Measurements from ENCODE around the gene BTBD7.

The BTBD7 gene

DNA sequence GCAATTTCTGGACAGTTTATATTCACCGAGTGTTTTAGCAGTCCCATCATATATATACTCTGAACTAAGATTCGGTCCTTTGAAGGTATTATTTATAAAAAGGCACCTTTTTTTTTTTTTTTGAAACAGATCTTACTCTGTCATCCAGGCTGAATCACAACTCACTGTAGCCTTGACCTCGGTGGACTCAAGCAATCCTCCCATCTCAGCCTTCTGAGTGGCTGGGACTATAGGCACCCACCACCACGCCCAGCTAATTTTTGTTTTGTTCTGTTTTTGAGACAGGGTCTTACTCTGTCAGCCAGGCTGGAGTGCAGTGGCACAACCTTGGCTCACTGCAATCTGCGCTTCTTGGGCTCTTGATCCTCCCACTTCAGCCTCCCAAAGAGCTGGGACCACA, 52.1 kb downstream of the BTBD7 start:
- Histone ChIP-seq H3K27ac (ENCODE audit: low read depth in 2 of 2, low read length in 2 of 2) (no peak overlapping the region), H3K9ac (ENCODE audit: low read depth in 1 of 2, low read length in 2 of 2) (no peak overlapping the region), H3K27me3 (ENCODE audit: control insufficient read depth in 2 of 2, insufficient read depth in 2 of 2, low read length in 2 of 2) (no peaks in the 10 kb centered on the region), H3K4me3 (ENCODE audit: low read length in 2 of 2) (no peak overlapping the region), H3K4me1 (ENCODE audit: control insufficient read depth in 2 of 2, insufficient read depth in 2 of 2, low read length in 2 of 2) (no peaks in the 10 kb centered on the region), H3K9me3 (ENCODE audit: control insufficient read depth in 2 of 2, low read length in 2 of 2) (no peaks in the 10 kb centered on the region), H3K36me3 (ENCODE audit: control insufficient read depth in 2 of 2, insufficient read depth in 2 of 2, low read length in 2 of 2) (peaks cover 0 to 5% of the 10 kb centered on the region in 2 donors)

DNA sequence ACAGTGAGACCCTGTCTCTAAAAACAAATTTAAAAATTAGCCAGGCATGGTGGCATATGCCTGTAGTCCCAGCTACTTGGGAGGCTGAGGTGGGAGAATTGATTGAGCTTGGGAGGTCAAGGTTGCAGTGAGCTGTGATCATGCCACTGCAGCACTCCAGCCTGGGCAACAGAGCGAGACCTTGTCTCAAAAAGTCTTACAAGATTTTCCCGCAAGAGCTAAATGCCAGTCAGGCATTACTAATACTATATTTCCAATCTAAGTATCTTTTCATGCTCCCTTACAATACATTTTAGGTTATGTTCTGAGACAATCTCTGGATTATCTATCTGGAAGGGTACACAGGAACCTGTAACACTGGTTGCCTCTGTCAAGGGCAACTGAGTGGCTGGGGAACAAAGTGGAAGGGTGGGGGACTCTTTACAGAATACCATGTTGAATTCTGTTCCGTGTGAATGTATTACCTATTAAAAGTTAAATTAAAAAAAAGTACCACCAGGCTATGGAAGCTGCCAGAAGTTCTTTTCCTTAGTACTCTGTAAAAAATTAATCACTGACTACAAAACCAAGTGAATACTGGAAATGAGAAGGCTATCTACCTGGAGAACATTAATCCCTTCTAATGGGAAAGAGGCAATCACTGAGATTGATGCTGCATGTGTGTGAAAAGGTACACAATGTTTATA, 56.7 kb downstream of the BTBD7 start:
- Histone ChIP-seq H3K9ac (ENCODE audit: low read depth in 1 of 2, low read length in 2 of 2) (no peak overlapping the region), H3K27me3 (ENCODE audit: control insufficient read depth in 2 of 2, insufficient read depth in 2 of 2, low read length in 2 of 2) (no peaks in the 10 kb centered on the region), H3K36me3 (ENCODE audit: control insufficient read depth in 2 of 2, insufficient read depth in 2 of 2, low read length in 2 of 2) (peaks cover 0 to 3% of the 10 kb centered on the region in 2 donors), H3K4me3 (ENCODE audit: low read length in 2 of 2) (no peak overlapping the region), H3K4me1 (ENCODE audit: control insufficient read depth in 2 of 2, insufficient read depth in 2 of 2, low read length in 2 of 2) (no peaks in the 10 kb centered on the region), H3K9me3 (ENCODE audit: control insufficient read depth in 2 of 2, low read length in 2 of 2) (no peaks in the 10 kb centered on the region), H3K27ac (ENCODE audit: low read depth in 2 of 2, low read length in 2 of 2) (no peak overlapping the region)

DNA sequence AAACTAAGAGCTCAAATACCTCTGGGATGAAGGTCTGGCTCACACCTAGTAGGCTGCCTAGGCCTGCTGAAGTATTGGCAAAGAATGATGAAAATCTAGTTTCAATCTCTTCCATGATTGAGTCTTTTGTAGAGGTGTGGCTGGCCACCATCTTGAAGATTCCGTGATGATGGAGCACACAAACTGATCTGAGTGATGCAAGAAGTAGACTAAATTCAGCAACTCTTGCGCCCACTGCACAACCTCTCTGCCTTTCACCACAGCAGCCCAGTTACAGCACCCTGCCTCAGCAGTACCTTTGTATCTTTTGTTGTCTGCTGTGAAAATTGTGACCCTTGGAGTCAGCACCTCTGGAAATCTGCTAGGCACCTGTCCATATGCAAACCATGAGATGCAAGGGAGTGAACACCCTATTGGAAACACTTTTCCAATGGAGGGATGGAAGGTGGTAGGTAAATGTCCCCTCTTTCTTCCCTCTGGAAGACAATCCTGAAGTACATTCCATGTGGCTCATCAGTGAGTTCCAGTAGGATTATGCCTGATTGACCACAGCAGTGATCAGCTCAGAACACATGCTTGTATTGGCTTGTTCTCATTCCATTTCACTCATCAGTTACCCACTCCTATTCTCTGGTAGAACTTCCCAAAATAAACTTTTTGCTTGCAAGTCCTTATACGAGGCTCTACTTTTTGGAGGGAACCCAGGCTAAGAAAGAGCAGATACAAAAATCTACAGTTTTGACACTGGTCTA, 58.6 kb downstream of the BTBD7 start:
- H3K4me1 ChIP-seq (ENCODE audit: control insufficient read depth in 2 of 2, insufficient read depth in 2 of 2, low read length in 2 of 2), result no peaks in the 10 kb centered on the region
- no peak overlapping the region for H3K9ac ChIP-seq (ENCODE audit: low read depth in 1 of 2, low read length in 2 of 2)
- H3K9me3 ChIP-seq (ENCODE audit: control insufficient read depth in 2 of 2, low read length in 2 of 2), result no peaks in the 10 kb centered on the region
- H3K4me3 ChIP-seq (ENCODE audit: low read length in 2 of 2), result no peak overlapping the region
- no peaks in the 10 kb centered on the region for H3K27me3 ChIP-seq (ENCODE audit: control insufficient read depth in 2 of 2, insufficient read depth in 2 of 2, low read length in 2 of 2)
- H3K36me3 ChIP-seq (ENCODE audit: control insufficient read depth in 2 of 2, insufficient read depth in 2 of 2, low read length in 2 of 2), result peaks cover 0 to 3% of the 10 kb centered on the region in 2 donors
- no peak overlapping the region for H3K27ac ChIP-seq (ENCODE audit: low read depth in 2 of 2, low read length in 2 of 2)

DNA sequence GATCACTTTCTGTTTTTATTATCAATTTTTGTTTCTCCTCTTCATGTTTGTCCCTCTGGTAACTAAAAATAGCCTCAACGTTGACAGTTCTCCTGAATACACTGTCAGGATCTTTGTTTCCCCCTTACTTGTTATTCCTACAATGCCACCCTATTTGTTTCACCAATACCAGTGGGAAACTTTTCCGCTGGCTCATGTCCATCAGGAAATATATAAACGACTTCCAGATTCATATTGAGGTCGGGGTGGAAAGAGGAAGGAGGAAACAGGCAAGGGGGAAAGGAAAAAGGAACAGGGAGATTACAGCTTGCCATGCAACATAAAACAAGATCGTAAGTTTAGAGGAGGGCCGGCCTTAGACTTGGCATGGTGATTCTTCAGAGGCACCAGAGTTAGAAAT, 61.7 kb downstream of the BTBD7 start:
- H3K4me3 ChIP-seq (ENCODE audit: low read length in 2 of 2), result no peak overlapping the region
- H3K9me3 ChIP-seq (ENCODE audit: control insufficient read depth in 2 of 2, low read length in 2 of 2), result no peaks in the 10 kb centered on the region
- peaks cover 0 to 5% of the 10 kb centered on the region in 2 donors for H3K36me3 ChIP-seq (ENCODE audit: control insufficient read depth in 2 of 2, insufficient read depth in 2 of 2, low read length in 2 of 2)
- no peak overlapping the region for H3K27ac ChIP-seq (ENCODE audit: low read depth in 2 of 2, low read length in 2 of 2)
- H3K9ac ChIP-seq (ENCODE audit: low read depth in 1 of 2, low read length in 2 of 2), result no peak overlapping the region
- H3K27me3 ChIP-seq (ENCODE audit: control insufficient read depth in 2 of 2, insufficient read depth in 2 of 2, low read length in 2 of 2), result no peaks in the 10 kb centered on the region
- no peaks in the 10 kb centered on the region for H3K4me1 ChIP-seq (ENCODE audit: control insufficient read depth in 2 of 2, insufficient read depth in 2 of 2, low read length in 2 of 2)

DNA sequence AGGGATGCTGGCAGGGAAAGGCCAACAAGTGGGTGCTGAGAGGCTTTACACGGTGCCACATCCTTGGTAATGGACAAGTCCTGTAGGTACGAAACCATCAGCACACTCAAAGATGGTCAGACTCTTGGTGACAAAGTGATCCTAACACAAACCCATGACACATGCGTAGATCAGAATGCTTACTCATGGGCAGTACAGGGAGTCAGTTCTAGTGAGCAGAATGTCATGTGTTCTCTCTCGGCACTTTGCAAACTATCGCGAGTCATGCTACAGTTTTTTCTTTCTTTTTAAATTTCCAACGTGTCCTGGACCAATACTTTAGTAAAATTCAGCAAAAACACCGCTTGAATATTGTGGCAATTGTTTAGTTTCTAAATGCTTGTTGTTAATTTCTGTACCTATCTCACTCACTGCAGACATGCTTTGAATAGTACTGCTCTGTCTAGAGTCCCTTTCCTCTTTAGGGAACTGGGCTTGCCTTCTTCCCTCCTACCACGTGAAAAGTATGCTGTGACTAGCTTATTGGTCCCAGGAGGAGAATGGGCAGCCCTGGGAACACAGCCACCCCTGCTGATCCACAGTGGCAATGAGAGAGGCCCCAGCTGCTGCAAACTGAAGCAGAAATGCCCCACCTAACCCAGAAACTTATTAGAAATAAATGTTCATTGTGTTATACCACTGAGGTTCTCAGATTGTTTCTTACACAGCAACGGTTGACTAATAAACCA, 63.3 kb downstream of the BTBD7 start:
- H3K36me3 ChIP-seq (ENCODE audit: control insufficient read depth in 2 of 2, insufficient read depth in 2 of 2, low read length in 2 of 2), result peaks cover 0 to 7% of the 10 kb centered on the region in 2 donors
- H3K4me1 ChIP-seq (ENCODE audit: control insufficient read depth in 2 of 2, insufficient read depth in 2 of 2, low read length in 2 of 2), result no peaks in the 10 kb centered on the region
- H3K9me3 ChIP-seq (ENCODE audit: control insufficient read depth in 2 of 2, low read length in 2 of 2), result no peaks in the 10 kb centered on the region
- no peak overlapping the region for H3K4me3 ChIP-seq (ENCODE audit: low read length in 2 of 2)
- no peak overlapping the region for H3K9ac ChIP-seq (ENCODE audit: low read depth in 1 of 2, low read length in 2 of 2)
- no peak overlapping the region for H3K27ac ChIP-seq (ENCODE audit: low read depth in 2 of 2, low read length in 2 of 2)
- no peaks in the 10 kb centered on the region for H3K27me3 ChIP-seq (ENCODE audit: control insufficient read depth in 2 of 2, insufficient read depth in 2 of 2, low read length in 2 of 2)

DNA sequence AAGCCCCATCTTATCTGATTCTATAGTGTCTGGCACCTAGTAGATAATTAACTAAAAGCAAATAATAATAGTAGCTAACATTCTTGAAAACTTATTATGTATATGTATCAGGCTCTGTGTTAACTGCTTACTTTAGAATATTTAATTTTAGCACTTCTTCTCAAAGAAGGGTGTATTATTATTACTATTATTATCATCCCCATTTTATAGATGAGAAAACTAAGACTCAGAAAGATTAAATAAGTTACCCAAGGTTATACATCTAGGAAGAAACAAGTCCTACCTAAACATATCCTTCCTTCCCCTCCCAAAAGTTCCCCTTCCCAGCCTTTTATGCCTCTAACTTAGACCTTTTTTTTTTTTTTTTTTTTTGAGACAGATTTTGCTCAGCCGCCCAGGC, 64.4 kb downstream of the BTBD7 start:
- Histone ChIP-seq H3K36me3 (ENCODE audit: control insufficient read depth in 2 of 2, insufficient read depth in 2 of 2, low read length in 2 of 2) (peaks cover 3 to 9% of the 10 kb centered on the region in 2 donors), H3K9ac (ENCODE audit: low read depth in 1 of 2, low read length in 2 of 2) (no peak overlapping the region), H3K4me1 (ENCODE audit: control insufficient read depth in 2 of 2, insufficient read depth in 2 of 2, low read length in 2 of 2) (no peaks in the 10 kb centered on the region), H3K4me3 (ENCODE audit: low read length in 2 of 2) (no peak overlapping the region), H3K27me3 (ENCODE audit: control insufficient read depth in 2 of 2, insufficient read depth in 2 of 2, low read length in 2 of 2) (no peaks in the 10 kb centered on the region), H3K27ac (ENCODE audit: low read depth in 2 of 2, low read length in 2 of 2) (no peak overlapping the region), H3K9me3 (ENCODE audit: control insufficient read depth in 2 of 2, low read length in 2 of 2) (no peaks in the 10 kb centered on the region)

DNA sequence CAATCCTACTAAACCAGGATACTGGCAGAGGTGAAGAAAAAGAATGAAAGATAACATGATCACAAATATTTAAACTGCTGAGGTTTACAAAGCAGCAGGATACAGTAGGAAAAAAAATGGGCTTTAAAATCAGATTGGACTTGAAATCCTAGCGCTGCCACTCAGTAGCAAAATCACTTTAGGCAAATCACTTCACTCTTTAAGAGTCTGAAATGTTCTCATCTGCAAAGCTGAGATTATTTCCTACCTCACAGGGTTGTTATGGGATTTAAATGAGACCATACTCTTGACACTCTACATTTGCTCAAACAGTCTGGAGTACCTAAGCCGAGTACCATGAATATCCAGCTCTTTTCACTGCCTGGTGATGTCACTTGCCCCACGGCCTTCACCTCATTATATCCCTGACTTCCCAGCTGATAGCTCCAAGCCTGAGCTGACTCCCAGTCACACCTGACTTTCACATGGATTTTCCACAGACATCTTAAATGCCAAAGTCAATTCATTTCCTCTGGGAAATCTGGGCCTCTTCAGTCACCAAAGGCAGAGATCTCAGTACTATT, 65.6 kb downstream of the BTBD7 start:
- H3K4me3 ChIP-seq (ENCODE audit: low read length in 2 of 2), result no peak overlapping the region
- no peak overlapping the region for H3K9ac ChIP-seq (ENCODE audit: low read depth in 1 of 2, low read length in 2 of 2)

DNA sequence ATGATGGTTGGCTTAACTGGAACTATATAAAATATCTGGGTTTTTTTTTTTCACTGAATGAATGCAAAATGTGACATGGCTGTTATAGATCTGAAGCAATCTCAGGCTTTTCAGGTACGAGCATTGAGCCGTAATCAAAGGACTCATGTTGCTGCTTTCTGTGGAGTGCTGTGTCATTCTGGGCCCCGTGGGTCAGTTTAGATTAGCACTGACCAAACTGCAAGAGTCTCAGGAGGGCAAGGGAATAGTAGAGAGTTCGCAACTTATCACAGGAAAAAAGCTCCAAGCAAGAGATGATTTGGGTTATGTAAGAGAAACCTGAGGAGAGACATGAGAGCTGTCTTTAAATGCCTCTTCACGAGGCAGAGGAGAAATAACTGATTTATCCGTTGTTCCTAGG, 66.7 kb downstream of the BTBD7 start:
- H3K4me3 ChIP-seq (ENCODE audit: low read length in 2 of 2), result no peak overlapping the region
- no peaks in the 10 kb centered on the region for H3K9me3 ChIP-seq (ENCODE audit: control insufficient read depth in 2 of 2, low read length in 2 of 2)
- H3K4me1 ChIP-seq (ENCODE audit: control insufficient read depth in 2 of 2, insufficient read depth in 2 of 2, low read length in 2 of 2), result no peaks in the 10 kb centered on the region
- no peak overlapping the region for H3K9ac ChIP-seq (ENCODE audit: low read depth in 1 of 2, low read length in 2 of 2)
- H3K36me3 ChIP-seq (ENCODE audit: control insufficient read depth in 2 of 2, insufficient read depth in 2 of 2, low read length in 2 of 2), result peaks cover 12 to 25% of the 10 kb centered on the region in 2 donors
- no peak overlapping the region for H3K27ac ChIP-seq (ENCODE audit: low read depth in 2 of 2, low read length in 2 of 2)
- H3K27me3 ChIP-seq (ENCODE audit: control insufficient read depth in 2 of 2, insufficient read depth in 2 of 2, low read length in 2 of 2), result no peaks in the 10 kb centered on the region

More for the DNA sequence above, 65.6 kb downstream of the BTBD7 start:
- Histone ChIP-seq H3K36me3 (ENCODE audit: control insufficient read depth in 2 of 2, insufficient read depth in 2 of 2, low read length in 2 of 2) (peaks cover 10 to 18% of the 10 kb centered on the region in 2 donors), H3K9me3 (ENCODE audit: control insufficient read depth in 2 of 2, low read length in 2 of 2) (no peaks in the 10 kb centered on the region), H3K27ac (ENCODE audit: low read depth in 2 of 2, low read length in 2 of 2) (no peak overlapping the region), H3K4me1 (ENCODE audit: control insufficient read depth in 2 of 2, insufficient read depth in 2 of 2, low read length in 2 of 2) (no peaks in the 10 kb centered on the region), H3K27me3 (ENCODE audit: control insufficient read depth in 2 of 2, insufficient read depth in 2 of 2, low read length in 2 of 2) (no peaks in the 10 kb centered on the region)

DNA sequence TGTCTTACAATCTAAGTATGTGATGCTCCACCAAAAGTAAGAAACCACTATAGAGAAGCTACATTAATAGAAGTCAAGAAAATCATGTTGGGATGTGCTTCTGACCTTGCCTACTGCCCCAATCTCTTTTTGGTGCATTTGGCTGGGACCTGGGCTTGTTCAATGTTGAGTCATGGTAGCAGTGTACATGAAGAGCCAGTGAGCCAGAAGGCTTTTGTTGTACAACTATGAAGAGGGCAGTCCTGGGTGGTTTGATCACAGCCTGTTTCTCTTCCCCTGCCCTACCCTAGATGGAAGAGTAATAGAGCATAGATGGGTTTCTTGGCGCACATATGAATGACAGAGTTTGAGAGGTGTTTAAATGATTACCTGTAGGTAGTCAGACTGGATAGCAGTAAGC, 69.4 kb downstream of the BTBD7 start:
- H3K9ac ChIP-seq (ENCODE audit: low read depth in 1 of 2, low read length in 2 of 2), result no peak overlapping the region
- no peak overlapping the region for H3K4me3 ChIP-seq (ENCODE audit: low read length in 2 of 2)
- no peaks in the 10 kb centered on the region for H3K27me3 ChIP-seq (ENCODE audit: control insufficient read depth in 2 of 2, insufficient read depth in 2 of 2, low read length in 2 of 2)
- H3K36me3 ChIP-seq (ENCODE audit: control insufficient read depth in 2 of 2, insufficient read depth in 2 of 2, low read length in 2 of 2), result peaks cover 15 to 27% of the 10 kb centered on the region in 2 donors
- no peaks in the 10 kb centered on the region for H3K4me1 ChIP-seq (ENCODE audit: control insufficient read depth in 2 of 2, insufficient read depth in 2 of 2, low read length in 2 of 2)
- H3K27ac ChIP-seq (ENCODE audit: low read depth in 2 of 2, low read length in 2 of 2), result no peak overlapping the region
- H3K9me3 ChIP-seq (ENCODE audit: control insufficient read depth in 2 of 2, low read length in 2 of 2), result no peaks in the 10 kb centered on the region

DNA sequence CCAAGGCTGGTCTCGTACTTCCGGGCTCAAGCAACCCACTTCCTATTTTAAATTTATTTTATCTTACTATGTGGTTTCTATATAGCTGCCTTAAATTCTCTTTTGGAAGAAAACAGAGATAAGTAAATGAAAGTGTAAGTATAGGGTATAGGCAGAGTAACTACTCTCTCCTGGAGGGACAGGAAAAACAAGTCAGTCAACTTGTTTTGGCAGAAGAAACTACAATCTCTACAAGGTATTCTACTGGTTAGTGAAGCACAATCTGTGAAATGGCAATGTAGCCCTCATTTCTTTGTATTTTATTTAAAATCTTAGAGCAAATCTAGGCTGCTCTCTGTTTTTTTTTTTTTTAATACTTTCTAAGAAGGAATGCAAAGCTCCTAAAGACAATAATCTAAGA, 70.4 kb downstream of the BTBD7 start:
- H3K4me1 ChIP-seq (ENCODE audit: control insufficient read depth in 2 of 2, insufficient read depth in 2 of 2, low read length in 2 of 2), result no peaks in the 10 kb centered on the region
- H3K9me3 ChIP-seq (ENCODE audit: control insufficient read depth in 2 of 2, low read length in 2 of 2), result no peaks in the 10 kb centered on the region
- H3K9ac ChIP-seq (ENCODE audit: low read depth in 1 of 2, low read length in 2 of 2), result no peak overlapping the region
- H3K27ac ChIP-seq (ENCODE audit: low read depth in 2 of 2, low read length in 2 of 2), result no peak overlapping the region
- peaks cover 15 to 27% of the 10 kb centered on the region in 2 donors for H3K36me3 ChIP-seq (ENCODE audit: control insufficient read depth in 2 of 2, insufficient read depth in 2 of 2, low read length in 2 of 2)
- H3K4me3 ChIP-seq (ENCODE audit: low read length in 2 of 2), result no peak overlapping the region
- H3K27me3 ChIP-seq (ENCODE audit: control insufficient read depth in 2 of 2, insufficient read depth in 2 of 2, low read length in 2 of 2), result no peaks in the 10 kb centered on the region

Data from mucosa of rectum (tissue), 2 donors.